Ovary (tissue), 3 donors: Measurements from ENCODE around the gene C4orf33.

Experiments used
- EP300 ChIP-seq: sonication (generic); formaldehyde crosslinking; IDR thresholded peaks from one replicate; pipeline ENCODE4 v1.6.1; 2017; ENCODE audit warnings: antibody characterized with exemption
- POLR2A ChIP-seq: fragments of 450-650 bp; IDR thresholded peaks from one replicate; pipeline ENCODE4 v1.6.1; 2017; ENCODE audit warnings: antibody characterized with exemption, mild to moderate bottlenecking, moderate library complexity
- TF ChIP-seq, protein P1 (sequence below), 3 donors: fragments of 450-650 bp in 2 of 3; fragments of 200-600 bp in 1 of 3; IDR thresholded peaks; one replicate each; pipeline versions ENCODE4 v1.5.1 to v1.8.0; 2016 to 2022; ENCODE audit warnings: antibody characterized with exemption in 3 of 3, mild to moderate bottlenecking in 1 of 3
- donor health status: DM: no; HTN: no; CAD: no.

DNA sequence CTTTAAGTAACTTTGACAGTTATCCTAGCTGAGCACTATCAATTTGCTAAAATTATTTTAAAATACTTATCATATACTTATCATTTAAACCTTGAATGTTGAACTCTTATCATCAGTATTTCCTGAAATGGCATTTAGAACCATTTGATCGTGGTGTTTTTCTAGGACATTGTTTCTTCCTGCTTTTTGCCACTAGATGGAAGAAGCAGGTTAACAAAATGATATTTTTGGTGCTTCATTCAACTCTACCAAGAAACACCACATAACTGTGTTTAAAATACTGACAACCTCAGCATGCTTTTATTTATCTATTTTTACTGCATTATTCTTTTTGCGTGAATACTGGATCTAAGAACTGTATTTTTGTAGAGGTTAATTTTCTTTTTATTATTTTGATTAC lies 44.6 kb downstream of the C4orf33 start:
- TF ChIP-seq, protein P1, sequence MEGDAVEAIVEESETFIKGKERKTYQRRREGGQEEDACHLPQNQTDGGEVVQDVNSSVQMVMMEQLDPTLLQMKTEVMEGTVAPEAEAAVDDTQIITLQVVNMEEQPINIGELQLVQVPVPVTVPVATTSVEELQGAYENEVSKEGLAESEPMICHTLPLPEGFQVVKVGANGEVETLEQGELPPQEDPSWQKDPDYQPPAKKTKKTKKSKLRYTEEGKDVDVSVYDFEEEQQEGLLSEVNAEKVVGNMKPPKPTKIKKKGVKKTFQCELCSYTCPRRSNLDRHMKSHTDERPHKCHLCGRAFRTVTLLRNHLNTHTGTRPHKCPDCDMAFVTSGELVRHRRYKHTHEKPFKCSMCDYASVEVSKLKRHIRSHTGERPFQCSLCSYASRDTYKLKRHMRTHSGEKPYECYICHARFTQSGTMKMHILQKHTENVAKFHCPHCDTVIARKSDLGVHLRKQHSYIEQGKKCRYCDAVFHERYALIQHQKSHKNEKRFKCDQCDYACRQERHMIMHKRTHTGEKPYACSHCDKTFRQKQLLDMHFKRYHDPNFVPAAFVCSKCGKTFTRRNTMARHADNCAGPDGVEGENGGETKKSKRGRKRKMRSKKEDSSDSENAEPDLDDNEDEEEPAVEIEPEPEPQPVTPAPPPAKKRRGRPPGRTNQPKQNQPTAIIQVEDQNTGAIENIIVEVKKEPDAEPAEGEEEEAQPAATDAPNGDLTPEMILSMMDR (IDR thresholded peaks at IDR 0.05), result no peak
- TF ChIP-seq POLR2A (no peak), EP300 (no peak)
